HepG2 (cell line): ENCODE data around the gene HINT2.

Experiments
- ELF1 ChIP-seq: sonication (generic); formaldehyde crosslinking; IDR thresholded peaks from 2 replicates; pipeline ENCODE4 v1.4.0; 2020; ENCODE audit warnings: missing genetic modification reagents
- FIP1L1 ChIP-seq: fragments of 200-400 bp; formaldehyde crosslinking; IDR thresholded peaks from 2 replicates; pipeline ENCODE4 v1.6.1; 2018; ENCODE audit warnings: low read depth, mild to moderate bottlenecking, low read length, moderate library complexity, borderline replicate concordance; ENCODE audit not compliant: insufficient read depth
- MAFK ChIP-seq, 2 experiments: IDR thresholded peaks in 1 of 2; conservative IDR thresholded peaks in 1 of 2; 2 replicates each; pipeline ENCODE4 v1.6.1; 2011; ENCODE audit warnings: improper control_type of control experiment in 2 of 2, low read length in 2 of 2
- MEIS2 ChIP-seq: sonication (generic); formaldehyde crosslinking; IDR thresholded peaks from 2 replicates; pipeline ENCODE4 v1.9.0; 2021; ENCODE audit warnings: mild to moderate bottlenecking, missing genetic modification reagents
- MXI1 ChIP-seq: IDR thresholded peaks from 3 replicates; pipeline ENCODE4 v1.6.1; 2012; ENCODE audit warnings: low read depth, low read length, inconsistent platforms, borderline replicate concordance
- NONO ChIP-seq, 2 experiments: fragments of 450-650 bp in 1 of 2; sonication (generic) in 1 of 2; formaldehyde crosslinking in 1 of 2; IDR thresholded peaks in 1 of 2; conservative IDR thresholded peaks in 1 of 2; 2 replicates each; pipeline versions ENCODE4 v1.6.1 to v1.8.0; 2017 to 2022; ENCODE audit warnings: mild to moderate bottlenecking in 1 of 2, missing genetic modification reagents in 1 of 2, moderate library complexity in 1 of 2
- TARDBP ChIP-seq: sonication (generic); formaldehyde crosslinking; IDR thresholded peaks from 2 replicates; pipeline ENCODE4 v1.8.0; 2022; ENCODE audit warnings: mild to moderate bottlenecking, missing genetic modification reagents
- TCF7 ChIP-seq: sonication (generic); IDR thresholded peaks from 2 replicates; pipeline ENCODE4 v1.6.1; 2016; ENCODE audit warnings: antibody characterized with exemption, low read depth
- TEAD2 ChIP-seq: sonication (generic); formaldehyde crosslinking; IDR thresholded peaks from 2 replicates; pipeline ENCODE4 v1.9.0; 2021; ENCODE audit warnings: missing genetic modification reagents
- YY1 ChIP-seq: IDR thresholded peaks from 2 replicates; pipeline ENCODE4 v1.6.1; 2011; ENCODE audit warnings: low read length, low read depth, moderate library complexity, mild to moderate bottlenecking; ENCODE audit not compliant: insufficient read depth, insufficient replicate concordance
- ZFP36 ChIP-seq: fragments of 150-350 bp; IDR thresholded peaks from 2 replicates; pipeline ENCODE4 v1.6.1; 2018; ENCODE audit warnings: borderline replicate concordance, low read length, low read depth; ENCODE audit not compliant: partially characterized antibody
- ZNF317 ChIP-seq: sonication (generic); formaldehyde crosslinking; IDR thresholded peaks from 2 replicates; pipeline ENCODE4 v1.5.0; 2020; ENCODE audit warnings: mild to moderate bottlenecking, missing genetic modification reagents
- ZNF431 ChIP-seq: sonication (generic); formaldehyde crosslinking; IDR thresholded peaks from 2 replicates; pipeline ENCODE4 v1.9.0; 2022; ENCODE audit warnings: missing genetic modification reagents, low read depth, mild to moderate bottlenecking, borderline replicate concordance
- TF ChIP-seq, protein P1 (sequence below): sonication (generic); formaldehyde crosslinking; IDR thresholded peaks from 2 replicates; pipeline ENCODE4 v1.5.0; 2020; ENCODE audit warnings: missing genetic modification reagents

DNA sequence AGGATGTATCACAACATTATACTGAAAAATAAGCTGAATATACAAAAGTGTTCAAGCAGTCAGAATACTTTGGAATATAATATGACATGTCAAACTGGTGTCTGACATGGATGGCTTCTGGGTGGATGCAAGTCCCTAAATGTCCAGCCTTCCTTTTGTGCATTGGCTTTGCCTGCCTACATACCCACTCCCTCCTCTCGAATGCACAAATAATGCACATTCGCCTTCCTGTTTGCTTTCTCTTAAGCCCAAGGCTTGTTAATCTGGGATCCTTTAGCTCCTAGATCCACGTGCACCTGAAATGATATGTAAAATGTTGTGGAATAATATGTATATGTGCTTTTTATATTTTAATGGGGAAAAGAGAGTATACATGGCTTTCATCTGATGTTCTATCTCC is 36.3 kb downstream of the HINT2 start:
- TF ChIP-seq TEAD2 (CRISPR knock-in tag) (no peak), MEIS2 (CRISPR knock-in tag) (no peak), ZFP36 (no peak), TCF7 (no peak), ZNF431 (CRISPR knock-in tag) (no peak), ZNF317 (CRISPR knock-in tag) (no peak), ELF1 (CRISPR knock-in tag) (no peak), MAFK (conservative IDR thresholded peaks at IDR 0.05 in 1 of 2, IDR thresholded peaks at IDR 0.05 in 1 of 2; ENCODE audit: low read length in 2 of 2) (no peak), MXI1 (no peak), FIP1L1 (no peak), TARDBP (no peak), NONO (IDR thresholded peaks at IDR 0.05) (no peak), NONO (CRISPR knock-in tag; conservative IDR thresholded peaks at IDR 0.05) (no peak), YY1 (no peak)
- TF ChIP-seq, protein P1, sequence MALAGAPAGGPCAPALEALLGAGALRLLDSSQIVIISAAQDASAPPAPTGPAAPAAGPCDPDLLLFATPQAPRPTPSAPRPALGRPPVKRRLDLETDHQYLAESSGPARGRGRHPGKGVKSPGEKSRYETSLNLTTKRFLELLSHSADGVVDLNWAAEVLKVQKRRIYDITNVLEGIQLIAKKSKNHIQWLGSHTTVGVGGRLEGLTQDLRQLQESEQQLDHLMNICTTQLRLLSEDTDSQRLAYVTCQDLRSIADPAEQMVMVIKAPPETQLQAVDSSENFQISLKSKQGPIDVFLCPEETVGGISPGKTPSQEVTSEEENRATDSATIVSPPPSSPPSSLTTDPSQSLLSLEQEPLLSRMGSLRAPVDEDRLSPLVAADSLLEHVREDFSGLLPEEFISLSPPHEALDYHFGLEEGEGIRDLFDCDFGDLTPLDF, result no peak
